Erythroblast (primary cell): ENCODE results near the gene ITGA7.

ENCODE experiments used
- GATA1 ChIP-seq: IDR thresholded peaks from 2 replicates; pipeline ENCODE4 v1.6.1; 2011; ENCODE audit warnings: low read depth, mild to moderate bottlenecking, control low read depth, low read length, moderate library complexity
- POLR2A ChIP-seq: IDR thresholded peaks from 2 replicates; pipeline ENCODE4 v1.6.1; 2011; ENCODE audit warnings: mild to moderate bottlenecking, low read length

DNA sequence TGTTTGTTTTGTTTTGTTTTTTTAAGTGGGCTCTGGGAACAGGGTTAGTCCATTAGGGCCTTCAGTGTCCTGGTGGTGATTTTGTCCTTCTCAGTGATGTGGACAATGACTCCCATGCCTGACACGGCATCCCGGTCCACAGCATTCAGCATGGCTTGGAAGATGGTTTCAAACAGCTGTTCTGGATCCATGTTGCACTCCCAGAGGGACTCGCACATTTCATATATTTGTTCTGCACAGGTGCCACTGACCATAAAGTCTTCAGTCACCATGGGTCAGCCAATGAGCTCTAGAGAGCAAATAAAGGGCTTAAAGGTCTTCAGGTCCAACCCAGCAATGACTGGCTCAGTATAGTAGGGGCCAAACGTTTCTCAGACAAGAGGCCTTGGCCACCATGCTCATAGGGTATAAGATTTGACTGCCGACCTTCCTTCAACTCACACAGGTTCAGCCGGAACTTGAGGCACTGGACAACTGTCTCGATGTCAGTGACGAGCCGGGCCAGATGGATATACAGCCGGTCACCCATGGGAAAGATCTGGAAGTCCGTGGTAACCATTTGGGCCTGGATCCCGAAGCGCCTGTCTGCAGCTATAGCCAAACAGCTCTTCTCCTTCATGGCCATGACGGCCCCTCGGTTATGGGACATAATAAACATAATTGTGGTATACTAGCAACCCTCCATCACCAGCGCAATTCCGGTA, 53.0 kb downstream of the ITGA7 start:
- TF ChIP-seq POLR2A: no peak
- no peak for TF ChIP-seq GATA1
